COLO829 (cell line): ENCODE data around the gene CCAR1.
A peak's percentile ranks its signal among the peaks of the same experiment; 100 is the strongest.
"Not testable (repeated sequence)": the region's sequence is repeated elsewhere in the genome, so short reads cannot be mapped to it uniquely, and the experiment has no call there.

Experiments used
- DNase-seq: peaks from one replicate; pipeline ENCODE4 v3.0.0; 2012; ENCODE audit warnings: low spot score

The CCAR1 gene, protein sequence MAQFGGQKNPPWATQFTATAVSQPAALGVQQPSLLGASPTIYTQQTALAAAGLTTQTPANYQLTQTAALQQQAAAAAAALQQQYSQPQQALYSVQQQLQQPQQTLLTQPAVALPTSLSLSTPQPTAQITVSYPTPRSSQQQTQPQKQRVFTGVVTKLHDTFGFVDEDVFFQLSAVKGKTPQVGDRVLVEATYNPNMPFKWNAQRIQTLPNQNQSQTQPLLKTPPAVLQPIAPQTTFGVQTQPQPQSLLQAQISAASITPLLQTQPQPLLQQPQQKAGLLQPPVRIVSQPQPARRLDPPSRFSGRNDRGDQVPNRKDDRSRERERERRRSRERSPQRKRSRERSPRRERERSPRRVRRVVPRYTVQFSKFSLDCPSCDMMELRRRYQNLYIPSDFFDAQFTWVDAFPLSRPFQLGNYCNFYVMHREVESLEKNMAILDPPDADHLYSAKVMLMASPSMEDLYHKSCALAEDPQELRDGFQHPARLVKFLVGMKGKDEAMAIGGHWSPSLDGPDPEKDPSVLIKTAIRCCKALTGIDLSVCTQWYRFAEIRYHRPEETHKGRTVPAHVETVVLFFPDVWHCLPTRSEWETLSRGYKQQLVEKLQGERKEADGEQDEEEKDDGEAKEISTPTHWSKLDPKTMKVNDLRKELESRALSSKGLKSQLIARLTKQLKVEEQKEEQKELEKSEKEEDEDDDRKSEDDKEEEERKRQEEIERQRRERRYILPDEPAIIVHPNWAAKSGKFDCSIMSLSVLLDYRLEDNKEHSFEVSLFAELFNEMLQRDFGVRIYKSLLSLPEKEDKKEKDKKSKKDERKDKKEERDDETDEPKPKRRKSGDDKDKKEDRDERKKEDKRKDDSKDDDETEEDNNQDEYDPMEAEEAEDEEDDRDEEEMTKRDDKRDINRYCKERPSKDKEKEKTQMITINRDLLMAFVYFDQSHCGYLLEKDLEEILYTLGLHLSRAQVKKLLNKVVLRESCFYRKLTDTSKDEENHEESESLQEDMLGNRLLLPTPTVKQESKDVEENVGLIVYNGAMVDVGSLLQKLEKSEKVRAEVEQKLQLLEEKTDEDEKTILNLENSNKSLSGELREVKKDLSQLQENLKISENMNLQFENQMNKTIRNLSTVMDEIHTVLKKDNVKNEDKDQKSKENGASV

GRCh38 chr10:68720793-68721672 is at the start of gene CCAR1:
TSS of gene CCAR1 (plus strand) at chr10:68721239. CDS start at chr10:68722505, 1,266 bp downstream.
- peak; percentile 95 for DNase-seq

DNA sequence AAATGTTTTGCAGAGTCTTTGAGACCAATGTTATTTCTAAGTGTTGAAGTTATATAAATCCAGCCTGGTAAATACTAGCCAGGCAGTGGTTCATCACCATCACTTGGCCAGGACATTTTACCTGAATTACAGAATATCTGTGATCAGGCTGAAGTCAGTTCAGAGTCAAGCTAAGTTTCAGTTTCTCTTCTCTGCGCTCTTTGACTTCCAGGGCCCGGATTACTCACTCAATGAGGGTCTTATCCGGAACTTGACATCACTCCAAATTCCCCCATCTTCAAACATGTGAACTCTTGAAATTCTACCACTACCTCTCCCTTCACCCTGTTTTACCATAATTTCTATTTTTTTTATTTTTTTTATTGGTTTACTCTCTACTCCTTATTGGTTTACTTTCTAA is 36.6 kb upstream of the CCAR1 start:
- DNase-seq, result no peak

GRCh38 chr10:68696018-68696417 is 25.0 kb upstream of the CCAR1 start:
- DNase-seq, result no peak

DNA sequence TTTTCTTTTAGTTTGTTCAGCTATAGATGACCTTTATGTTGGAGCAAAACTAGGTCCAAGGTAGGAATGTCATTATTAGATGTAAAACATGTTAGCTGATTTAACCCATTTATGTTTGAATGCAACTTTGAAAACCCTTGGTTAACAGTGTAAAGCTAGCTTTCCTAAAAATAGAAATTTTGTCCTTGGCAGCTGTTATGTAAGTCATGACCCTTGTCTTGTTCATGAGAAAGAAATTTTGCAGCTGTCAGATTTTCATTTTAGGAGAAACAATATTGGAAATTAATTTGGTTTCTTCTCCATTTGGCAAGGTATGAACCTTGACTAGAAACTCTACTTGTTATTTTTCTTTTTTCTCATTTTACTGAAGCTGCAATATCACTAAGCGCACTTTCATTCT is 23.9 kb upstream of the CCAR1 start:
- DNase-seq, result no peak

GRCh38 chr10:68700197-68700596 is 20.8 kb upstream of the CCAR1 start:
- DNase-seq, result no peak

- DNase-seq, result no peak
Observed at GRCh38 chr10:68705548-68705947, 15.5 kb upstream of the CCAR1 start.

GRCh38 chr10:68708987-68709386 is 12.1 kb upstream of the CCAR1 start:
- not testable (repeated sequence) for DNase-seq

GRCh38 chr10:68713065-68713464 is 8.0 kb upstream of the CCAR1 start:
- DNase-seq, result not testable (repeated sequence)

DNA sequence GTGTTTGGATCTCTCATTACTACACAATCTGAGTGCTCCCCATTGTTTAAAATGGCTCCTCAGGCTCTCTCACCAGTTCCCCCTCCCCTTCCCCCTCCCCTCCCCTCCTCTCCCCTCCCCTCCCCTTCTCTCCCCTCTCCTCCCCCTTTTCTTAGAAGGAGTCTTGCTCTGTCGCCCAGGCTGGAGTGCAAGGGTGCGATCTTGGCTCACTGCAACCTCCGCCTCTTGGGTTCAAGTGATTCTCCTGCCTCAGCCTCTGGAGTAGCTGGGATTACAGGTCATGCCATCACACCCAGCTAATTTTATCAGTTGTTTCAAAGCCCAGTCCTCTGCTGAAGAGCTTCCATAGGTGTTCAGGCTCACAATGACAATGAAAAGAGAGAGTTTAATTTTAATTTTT is 3.6 kb upstream of the CCAR1 start:
- DNase-seq, result no peak

GRCh38 chr10:68721673-68722335 is 765 bp downstream of the CCAR1 start:
- peak; percentile 6 for DNase-seq

DNA sequence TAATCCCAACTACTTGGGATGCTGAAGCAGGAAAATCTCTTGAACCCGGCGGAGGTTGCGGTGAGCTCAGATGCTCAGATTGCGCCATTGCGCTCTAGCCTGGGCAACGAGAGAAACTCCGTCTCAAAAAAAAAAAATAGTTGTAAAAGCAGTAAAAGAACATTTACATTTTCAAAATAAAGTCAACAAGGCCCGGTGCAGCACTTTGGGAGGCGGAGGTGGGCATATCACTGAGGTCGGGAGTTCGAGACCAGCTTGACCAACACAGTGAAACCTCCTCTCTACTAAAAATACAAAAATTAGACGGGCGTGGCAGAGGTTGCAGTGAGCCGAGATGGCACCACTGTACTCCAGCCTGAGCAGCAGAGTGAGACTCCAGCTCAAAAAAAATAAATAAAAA is 4.0 kb downstream of the CCAR1 start:
- DNase-seq, result no peak

- no peak for DNase-seq
Observed at GRCh38 chr10:68727146-68727545, 6.1 kb downstream of the CCAR1 start.

- no peak for DNase-seq
Observed at GRCh38 chr10:68732651-68733050, 11.6 kb downstream of the CCAR1 start.

- no peak for DNase-seq
Observed at GRCh38 chr10:68734349-68734748, 13.3 kb downstream of the CCAR1 start.

- no peak for DNase-seq
Observed at GRCh38 chr10:68735119-68735518, 14.1 kb downstream of the CCAR1 start.

GRCh38 chr10:68735739-68736138 is 14.7 kb downstream of the CCAR1 start:
- not testable (repeated sequence) for DNase-seq

- not testable (repeated sequence) for DNase-seq
Observed at GRCh38 chr10:68740676-68741075, 19.6 kb downstream of the CCAR1 start.

DNA sequence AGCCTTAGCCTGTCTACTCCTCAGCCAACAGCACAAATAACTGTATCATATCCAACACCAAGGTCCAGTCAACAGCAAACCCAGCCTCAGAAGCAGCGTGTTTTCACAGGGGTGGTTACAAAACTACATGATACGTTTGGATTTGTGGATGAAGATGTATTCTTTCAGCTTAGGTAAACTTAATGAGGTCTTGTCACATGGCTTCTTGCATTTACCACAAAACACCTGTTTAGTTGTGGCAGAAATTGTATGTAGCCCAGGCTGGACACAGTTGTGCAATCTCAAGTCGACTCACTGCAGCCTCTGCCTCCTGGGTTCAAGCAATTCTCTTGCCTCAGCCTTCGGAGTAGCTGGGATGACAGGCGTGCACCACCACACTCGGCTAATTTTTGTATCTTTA is 21.4 kb downstream of the CCAR1 start:
- DNase-seq, result no peak

DNA sequence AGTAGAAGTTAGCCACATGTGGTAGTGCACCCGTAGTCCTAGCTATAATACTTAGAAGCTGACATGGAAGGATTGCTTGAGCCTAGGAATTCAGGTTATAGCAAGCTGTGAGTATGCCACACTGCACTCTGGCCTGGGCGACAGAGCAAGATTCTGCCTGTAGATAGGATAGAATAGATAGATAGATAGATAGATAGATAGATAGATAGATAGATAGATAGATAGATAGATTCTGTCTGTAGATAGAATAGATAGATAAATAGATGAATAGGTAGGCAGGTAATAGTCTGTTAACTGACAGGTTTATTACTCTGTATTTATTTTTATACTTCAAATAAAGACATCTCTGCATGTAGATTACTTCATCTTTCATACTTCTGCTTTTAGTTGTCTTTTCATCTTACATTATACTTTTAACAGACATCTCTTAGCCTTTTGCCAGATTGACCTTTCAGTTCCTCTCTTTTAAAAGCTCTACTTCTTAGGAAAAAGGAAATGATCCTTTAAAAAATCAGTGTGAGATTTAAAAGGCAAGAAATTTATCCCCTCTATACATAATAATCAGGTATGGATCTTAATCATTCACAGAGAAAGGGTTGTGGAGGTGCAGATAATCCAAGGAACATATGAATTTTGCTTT is 31.8 kb downstream of the CCAR1 start:
- DNase-seq, result no peak

- DNase-seq, result no peak
Observed at GRCh38 chr10:68756246-68756645, 35.2 kb downstream of the CCAR1 start.
